Measurements from ENCODE around the gene TSPAN33.
"Not testable (repeated sequence)": the region's sequence is repeated elsewhere in the genome, so short reads cannot be mapped to it uniquely, and the experiment has no call there.

Gene TSPAN33

GRCh38 chr7:129215691-129216090, 71.2 kb downstream of the TSPAN33 start:
- not testable (repeated sequence) for H3K4me1 Mint-ChIP-seq; H3K27me3 Mint-ChIP-seq; H3K9me3 Mint-ChIP-seq; H3K4me3 Mint-ChIP-seq; H3K27ac Mint-ChIP-seq; ATAC-seq (replicated peaks); H3K36me3 Mint-ChIP-seq; DNase-seq

- H3K4me3 Mint-ChIP-seq; H3K9me3 Mint-ChIP-seq; H3K4me1 Mint-ChIP-seq; ATAC-seq (replicated peaks); H3K36me3 Mint-ChIP-seq; H3K27ac Mint-ChIP-seq; H3K27me3 Mint-ChIP-seq; DNase-seq: not testable (repeated sequence)
Observed at GRCh38 chr7:129216101-129216715, 71.7 kb downstream of the TSPAN33 start.

- not testable (repeated sequence) for ATAC-seq (replicated peaks); H3K27ac Mint-ChIP-seq; DNase-seq; H3K36me3 Mint-ChIP-seq; H3K9me3 Mint-ChIP-seq; H3K4me3 Mint-ChIP-seq; H3K27me3 Mint-ChIP-seq; H3K4me1 Mint-ChIP-seq
Observed at GRCh38 chr7:129216821-129217416, 72.4 kb downstream of the TSPAN33 start.

- no peaks in the 10 kb centered on the region for H3K9me3 Mint-ChIP-seq
Observed at GRCh38 chr7:129218514-129219062, 74.1 kb downstream of the TSPAN33 start.

GRCh38 chr7:129219166-129219565, 74.7 kb downstream of the TSPAN33 start:
- H3K27me3 Mint-ChIP-seq; H3K27ac Mint-ChIP-seq; H3K36me3 Mint-ChIP-seq; H3K4me3 Mint-ChIP-seq; H3K9me3 Mint-ChIP-seq; ATAC-seq (replicated peaks); DNase-seq: not testable (repeated sequence)
- peaks cover 9 to 28% of the 10 kb centered on the region in 2 donors for H3K4me1 Mint-ChIP-seq

More at GRCh38 chr7:129218514-129219062, 74.1 kb downstream of the TSPAN33 start:
- ATAC-seq (replicated peaks) (peak; percentile 90 to 91), DNase-seq (peak; percentile 60)
- no peaks in the 10 kb centered on the region for H3K36me3 Mint-ChIP-seq
- H3K27me3 Mint-ChIP-seq: no peaks in the 10 kb centered on the region
- no peak overlapping the region for H3K4me3 Mint-ChIP-seq
- H3K4me1 Mint-ChIP-seq: peaks cover 9 to 26% of the 10 kb centered on the region in 2 donors
- H3K27ac Mint-ChIP-seq: no peak overlapping the region
